ENCODE data around the gene ENTPD8.

The ENTPD8 gene

DNA sequence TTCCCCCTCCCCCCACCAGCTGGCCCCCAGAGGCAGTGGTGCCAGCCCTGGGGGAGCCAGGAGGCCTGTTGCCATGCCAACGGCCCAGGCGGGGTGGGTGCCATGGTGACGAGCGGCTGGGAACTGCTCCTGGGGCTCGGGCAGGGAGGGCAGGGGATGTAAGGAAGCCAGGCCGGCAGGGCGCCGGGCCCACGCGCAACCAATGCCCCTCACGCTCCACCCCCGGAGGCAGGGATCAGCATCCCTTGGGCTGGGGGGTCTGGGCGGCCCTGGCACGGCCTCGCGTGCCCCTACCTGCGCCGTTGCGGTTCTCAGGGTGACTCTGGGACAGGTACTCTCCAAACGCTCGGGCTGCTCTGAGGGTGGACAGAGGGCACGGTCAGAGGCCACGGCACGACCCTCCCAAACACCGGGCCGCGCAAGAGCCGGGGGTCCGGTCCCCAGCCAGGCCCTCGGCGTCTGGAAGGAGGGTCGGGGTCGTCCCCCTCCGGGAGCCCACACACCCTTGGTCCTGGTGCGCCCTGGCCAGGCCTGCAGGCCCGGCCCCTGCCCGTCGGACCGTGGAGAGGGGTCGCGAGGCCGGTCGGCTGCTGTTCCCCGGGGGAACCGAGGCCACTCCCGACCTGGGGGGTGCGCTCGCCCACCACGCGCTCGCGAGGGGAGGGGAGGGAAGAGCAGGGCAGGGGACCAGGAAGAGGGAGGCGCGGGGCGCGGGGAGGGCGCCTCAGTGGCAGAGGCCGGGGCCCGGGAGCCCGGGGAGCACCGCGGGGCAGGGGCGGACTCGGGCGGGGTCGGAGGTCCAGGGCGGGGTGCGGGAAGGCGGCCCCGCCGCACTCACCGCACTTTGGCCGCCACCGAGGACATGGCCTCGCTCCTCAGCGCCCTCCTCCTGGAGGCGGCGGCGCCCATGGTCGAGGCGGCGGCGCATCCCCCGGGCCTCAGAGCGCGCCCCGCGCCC is 17.3 kb upstream of the ENTPD8 start:
- TF ChIP-seq, protein P1, sequence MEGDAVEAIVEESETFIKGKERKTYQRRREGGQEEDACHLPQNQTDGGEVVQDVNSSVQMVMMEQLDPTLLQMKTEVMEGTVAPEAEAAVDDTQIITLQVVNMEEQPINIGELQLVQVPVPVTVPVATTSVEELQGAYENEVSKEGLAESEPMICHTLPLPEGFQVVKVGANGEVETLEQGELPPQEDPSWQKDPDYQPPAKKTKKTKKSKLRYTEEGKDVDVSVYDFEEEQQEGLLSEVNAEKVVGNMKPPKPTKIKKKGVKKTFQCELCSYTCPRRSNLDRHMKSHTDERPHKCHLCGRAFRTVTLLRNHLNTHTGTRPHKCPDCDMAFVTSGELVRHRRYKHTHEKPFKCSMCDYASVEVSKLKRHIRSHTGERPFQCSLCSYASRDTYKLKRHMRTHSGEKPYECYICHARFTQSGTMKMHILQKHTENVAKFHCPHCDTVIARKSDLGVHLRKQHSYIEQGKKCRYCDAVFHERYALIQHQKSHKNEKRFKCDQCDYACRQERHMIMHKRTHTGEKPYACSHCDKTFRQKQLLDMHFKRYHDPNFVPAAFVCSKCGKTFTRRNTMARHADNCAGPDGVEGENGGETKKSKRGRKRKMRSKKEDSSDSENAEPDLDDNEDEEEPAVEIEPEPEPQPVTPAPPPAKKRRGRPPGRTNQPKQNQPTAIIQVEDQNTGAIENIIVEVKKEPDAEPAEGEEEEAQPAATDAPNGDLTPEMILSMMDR (IDR thresholded peaks at IDR 0.05; ENCODE audit: low read depth, low read length, missing control alignments) = no peak
- peak overlapping the region; percentile 76 for H3K4me3 ChIP-seq (ENCODE audit: low read depth, low read length)
- no peak for DNase-seq (ENCODE audit: low read depth)
- in situ Hi-C loops (cut with HindIII; ENCODE audit: low sequenced_read_pairs) = no loop called here

DNA sequence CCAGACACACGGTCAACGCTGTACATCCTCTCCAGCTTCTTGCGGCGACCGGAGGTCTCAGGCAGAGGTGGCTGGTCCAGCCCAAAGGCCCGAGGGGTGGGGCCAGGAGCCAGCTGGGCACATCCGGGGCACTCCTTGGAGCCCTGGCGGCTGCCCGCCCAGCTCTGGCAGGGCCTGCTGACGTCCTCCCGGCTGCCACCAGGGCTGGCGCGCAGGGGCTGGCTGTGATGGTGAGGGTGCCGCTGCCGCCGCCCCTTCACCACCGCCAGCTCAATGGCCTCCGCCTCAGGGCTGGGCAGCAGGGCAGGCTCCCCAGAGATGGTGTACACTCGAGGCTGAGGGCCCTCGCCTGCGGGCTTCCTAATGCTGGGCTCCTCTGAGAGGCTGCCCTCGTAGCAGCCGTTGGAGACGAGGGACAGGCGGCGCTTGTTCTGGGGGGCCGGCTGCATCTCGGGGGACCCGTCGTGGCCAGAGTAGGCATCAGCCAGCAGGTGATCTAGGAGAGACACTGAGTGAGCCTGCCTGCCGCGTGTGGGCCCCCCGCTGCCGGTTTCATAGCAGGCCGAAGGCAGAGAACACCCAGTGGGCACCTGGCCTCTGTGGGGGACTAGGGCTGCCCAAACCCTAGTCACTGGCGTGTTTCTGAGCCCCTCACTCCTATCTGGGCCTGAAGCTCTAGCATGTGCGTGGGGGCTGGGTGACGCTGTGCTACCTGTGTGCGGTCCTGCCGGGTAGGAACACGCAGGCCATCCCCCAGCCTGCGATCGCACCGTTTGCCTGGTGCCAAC is 16.4 kb upstream of the ENTPD8 start:
- in situ Hi-C loops (cut with HindIII; ENCODE audit: low sequenced_read_pairs) = no loop called here
- TF ChIP-seq, protein P1 (IDR thresholded peaks at IDR 0.05; ENCODE audit: low read depth, low read length, missing control alignments) = no peak
- H3K4me3 ChIP-seq (ENCODE audit: low read depth, low read length) = peak overlapping the region; percentile 76
- DNase-seq (ENCODE audit: low read depth) = no peak

DNA sequence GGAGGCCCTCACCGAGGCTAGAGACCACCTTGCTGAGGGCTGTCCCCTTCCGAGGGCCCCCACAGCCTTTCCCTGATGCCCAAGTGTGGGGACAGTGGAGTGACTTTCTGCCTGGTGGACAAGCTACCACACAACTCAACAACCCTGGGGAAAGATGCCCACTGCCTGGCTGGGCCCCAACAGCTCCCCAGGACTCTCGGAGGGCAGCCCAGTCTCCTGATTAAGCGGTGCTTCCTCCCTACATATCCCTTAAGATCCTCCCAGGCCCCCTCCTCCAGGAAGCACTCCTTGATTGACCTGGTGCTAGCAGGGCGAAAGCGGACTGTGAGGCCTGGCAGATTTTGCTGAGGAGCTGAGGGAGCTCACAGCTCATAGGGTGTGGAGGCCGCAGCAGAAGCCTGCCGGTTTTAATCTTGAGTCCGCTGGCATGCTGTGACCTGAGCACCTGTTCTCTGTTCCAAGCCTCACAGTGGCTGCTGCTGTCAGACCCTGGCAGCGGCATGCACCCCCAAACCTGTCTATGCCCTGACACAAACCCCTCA is 15.8 kb upstream of the ENTPD8 start:
- TF ChIP-seq, protein P1 (IDR thresholded peaks at IDR 0.05; ENCODE audit: low read depth, low read length, missing control alignments) = no peak
- H3K4me3 ChIP-seq (ENCODE audit: low read depth, low read length) = peak overlapping the region; percentile 76
- no peak for DNase-seq (ENCODE audit: low read depth)
- in situ Hi-C loops (cut with HindIII; ENCODE audit: low sequenced_read_pairs) = no loop called here

DNA sequence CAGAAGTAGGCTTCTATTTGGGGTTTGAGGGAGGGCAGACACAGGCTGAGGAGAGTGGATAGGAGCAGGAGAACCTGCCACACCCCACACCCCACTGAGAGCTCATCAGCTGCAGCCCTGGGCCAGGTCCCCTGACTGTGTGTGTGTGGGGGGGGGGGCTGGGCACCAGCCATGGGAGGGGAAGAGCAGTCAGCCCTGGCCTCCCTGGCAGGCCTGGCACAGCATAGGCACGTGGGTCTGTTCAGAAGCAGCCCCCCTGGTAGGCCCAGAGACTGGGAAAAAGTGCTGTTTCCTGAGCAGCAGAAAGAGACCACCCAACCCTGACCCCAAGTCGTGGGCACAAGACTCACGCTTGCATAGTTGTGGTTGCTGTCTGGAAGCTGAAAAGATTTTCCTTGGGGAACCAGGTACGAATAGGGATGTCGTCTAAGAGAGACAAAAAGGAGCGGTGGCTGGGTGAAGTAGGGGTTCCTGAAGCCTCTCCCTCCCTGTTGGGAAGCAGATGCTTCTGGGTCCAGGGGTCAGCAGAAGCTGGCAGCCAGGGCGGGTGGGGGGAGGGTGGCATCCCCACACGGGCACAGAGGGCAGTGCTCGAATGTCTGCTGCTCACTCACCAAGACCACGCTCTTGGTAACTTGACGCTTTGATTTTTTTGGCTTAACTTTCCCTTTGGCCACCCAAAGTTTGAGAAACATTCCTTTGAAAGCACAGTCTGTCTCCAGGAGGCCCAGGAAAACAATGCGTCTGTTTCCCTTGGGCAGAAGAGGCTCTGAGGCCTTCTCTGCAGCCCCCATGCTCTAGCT is 15.1 kb upstream of the ENTPD8 start:
- TF ChIP-seq, protein P1 (IDR thresholded peaks at IDR 0.05; ENCODE audit: low read depth, low read length, missing control alignments) = no peak
- peak; percentile 81 for DNase-seq (ENCODE audit: low read depth)
- in situ Hi-C loops (cut with HindIII; ENCODE audit: low sequenced_read_pairs) = no loop called here
- peak overlapping the region; percentile 76 for H3K4me3 ChIP-seq (ENCODE audit: low read depth, low read length)

DNA sequence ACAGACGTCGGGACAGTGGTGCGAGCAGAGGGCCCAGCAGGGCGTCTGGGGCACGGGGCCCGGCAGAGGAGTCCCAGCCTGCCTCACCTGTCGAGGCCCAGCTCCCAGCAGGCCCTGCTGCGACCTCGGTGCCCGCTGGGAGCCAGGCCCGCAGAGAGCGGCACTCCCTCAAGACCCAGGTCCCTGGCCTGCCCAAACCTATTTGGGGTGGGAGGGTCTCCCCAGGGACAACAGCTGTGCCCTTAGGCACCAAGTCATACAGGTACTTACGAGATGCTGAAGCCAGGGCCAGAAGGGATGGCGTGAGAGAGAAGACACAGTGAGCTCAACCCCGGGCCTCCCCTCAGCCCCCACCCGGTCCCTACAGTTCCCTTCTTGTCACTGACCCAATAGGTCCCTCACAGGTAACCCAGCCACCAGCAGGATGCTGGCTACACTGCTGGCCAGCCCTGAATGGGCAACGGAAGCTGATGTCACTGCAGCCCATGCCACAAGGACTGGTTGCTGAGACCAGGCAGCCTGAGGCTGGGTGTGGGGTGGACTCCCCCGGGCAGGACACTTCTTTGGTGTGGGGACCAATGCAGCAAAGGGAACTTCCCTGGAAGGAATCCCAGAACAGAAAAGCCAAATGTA is 14.3 kb upstream of the ENTPD8 start:
- TF ChIP-seq, protein P1 (IDR thresholded peaks at IDR 0.05; ENCODE audit: low read depth, low read length, missing control alignments) = no peak
- no peak overlapping the region for H3K4me3 ChIP-seq (ENCODE audit: low read depth, low read length)
- in situ Hi-C loops (cut with HindIII; ENCODE audit: low sequenced_read_pairs) = no loop called here
- DNase-seq (ENCODE audit: low read depth) = no peak
